ENCODE measurements around the gene PPARA. TPM values are rescaled to one million over a fixed set of nuclear protein-coding genes. Genes with fewer than 3 reads are reported as not detected.
A peak's percentile ranks its signal among the peaks of the same experiment; 100 is the strongest.

PPARA gene
- total RNA-seq, 2 donors from 2014 or later: 15.4 to 18.6 TPM

GRCh38 chr22:46147061-46147460 lies 3.3 kb upstream of the PPARA start:
- no peak for TF ChIP-seq CTCF (conservative IDR thresholded peaks at IDR 0.05)
- Mint-ChIP-seq H3K27ac (no peak overlapping the region), H3K4me3 (no peak overlapping the region), H3K27me3 (ENCODE audit: insufficient read depth) (peaks cover 54% of the 10 kb centered on the region), H3K4me1 (peaks cover 8% of the 10 kb centered on the region), H3K36me3 (ENCODE audit: low read depth) (peaks cover 2% of the 10 kb centered on the region), H3K9me3 (no peaks in the 10 kb centered on the region)
- peak; percentile 33 for DNase-seq
- Histone ChIP-seq H3K9me3 (ENCODE audit: control insufficient read depth, low read length) (no peaks in the 10 kb centered on the region), H3K4me3 (ENCODE audit: low read length) (no peak overlapping the region), H3K9ac (ENCODE audit: extremely low read depth, low read length, poor library complexity, severe bottlenecking) (no peak overlapping the region), H3K36me3 (ENCODE audit: control insufficient read depth, insufficient read depth, low read length) (no peaks in the 10 kb centered on the region), H3K27me3 (ENCODE audit: control insufficient read depth, insufficient read depth, low read length, poor library complexity, severe bottlenecking) (peaks cover 50% of the 10 kb centered on the region), H3K4me1 (ENCODE audit: control insufficient read depth, insufficient read depth, low read length) (peaks cover 3% of the 10 kb centered on the region), H3K27ac (ENCODE audit: low read depth, low read length) (no peak overlapping the region)
- 91 to 97% methylated on average over 6 to 7 of the region's 7 CpGs for WGBS, 2 experiments (ENCODE audit: insufficient coverage in 1 of 2, insufficient read length in 1 of 2)

- WGBS, 2 experiments (ENCODE audit: insufficient coverage in 1 of 2, insufficient read length in 1 of 2): 72 to 81% methylated on average over 15 to 19 of the region's 19 CpGs
- Histone ChIP-seq H3K9ac (ENCODE audit: extremely low read depth, low read length, poor library complexity, severe bottlenecking) (no peak overlapping the region), H3K9me3 (ENCODE audit: control insufficient read depth, low read length) (no peaks in the 10 kb centered on the region), H3K36me3 (ENCODE audit: control insufficient read depth, insufficient read depth, low read length) (no peaks in the 10 kb centered on the region), H3K27me3 (ENCODE audit: control insufficient read depth, insufficient read depth, low read length, poor library complexity, severe bottlenecking) (peaks cover 56% of the 10 kb centered on the region), H3K4me3 (ENCODE audit: low read length) (no peak overlapping the region), H3K4me1 (ENCODE audit: control insufficient read depth, insufficient read depth, low read length) (peaks cover 3% of the 10 kb centered on the region), H3K27ac (ENCODE audit: low read depth, low read length) (no peak overlapping the region)
- Mint-ChIP-seq H3K4me3 (no peak overlapping the region), H3K9me3 (no peaks in the 10 kb centered on the region), H3K4me1 (peaks cover 8% of the 10 kb centered on the region), H3K27me3 (ENCODE audit: insufficient read depth) (peaks cover 58% of the 10 kb centered on the region), H3K36me3 (ENCODE audit: low read depth) (peaks cover 7% of the 10 kb centered on the region), H3K27ac (no peak overlapping the region)
- DNase-seq: peak; percentile 39
- TF ChIP-seq CTCF (conservative IDR thresholded peaks at IDR 0.05): no peak
Observed at GRCh38 chr22:46147471-46148267, 2.7 kb upstream of the PPARA start.

- H3K4me3 ChIP-seq (ENCODE audit: low read length): no peak overlapping the region
- Mint-ChIP-seq H3K4me1 (peaks cover 8% of the 10 kb centered on the region), H3K9me3 (no peaks in the 10 kb centered on the region), H3K27ac (no peak overlapping the region), H3K36me3 (ENCODE audit: low read depth) (peaks cover 7% of the 10 kb centered on the region), H3K4me3 (no peak overlapping the region), H3K27me3 (ENCODE audit: insufficient read depth) (peaks cover 58% of the 10 kb centered on the region)
- TF ChIP-seq CTCF (conservative IDR thresholded peaks at IDR 0.05): no peak
- WGBS, 2 experiments (ENCODE audit: insufficient coverage in 1 of 2, insufficient read length in 1 of 2): 82 to 86% methylated on average over 4 to 8 of the region's 8 CpGs
- DNase-seq: peak; percentile 38
- H3K27ac ChIP-seq (ENCODE audit: low read depth, low read length): no peak overlapping the region
- no peaks in the 10 kb centered on the region for H3K36me3 ChIP-seq (ENCODE audit: control insufficient read depth, insufficient read depth, low read length)
- peaks cover 57% of the 10 kb centered on the region for H3K27me3 ChIP-seq (ENCODE audit: control insufficient read depth, insufficient read depth, low read length, poor library complexity, severe bottlenecking)
- H3K9ac ChIP-seq (ENCODE audit: extremely low read depth, low read length, poor library complexity, severe bottlenecking): no peak overlapping the region
- H3K4me1 ChIP-seq (ENCODE audit: control insufficient read depth, insufficient read depth, low read length): peaks cover 3% of the 10 kb centered on the region
- H3K9me3 ChIP-seq (ENCODE audit: control insufficient read depth, low read length): no peaks in the 10 kb centered on the region
Observed at GRCh38 chr22:46148336-46148735, 2.0 kb upstream of the PPARA start.
